ENCODE measurements around the gene LRP11. TPM values are rescaled to one million over a fixed set of nuclear protein-coding genes. Genes with fewer than 3 reads are reported as not detected.
A peak's percentile ranks its signal among the peaks of the same experiment; 100 is the strongest.

LRP11 gene
- total and polyA plus RNA-seq, 2 of the 13 experiments (the other 11 are each of a cell fraction or from before 2014, with no cell fraction given) = 32.4 to 48.9 TPM

- TF ChIP-seq RARG (CRISPR knock-in tag; IDR thresholded peaks at IDR 0.05; ENCODE audit: low read depth) = 0 out of 2 replicates have a peak, but pooled peaks have one; percentile 62
- TF ChIP-seq MED1 (CRISPR knock-in tag; IDR thresholded peaks at IDR 0.05) = peak; percentile 77
- peak; percentile 79 for TF ChIP-seq HNF1B (CRISPR knock-in tag; IDR thresholded peaks at IDR 0.05)
- no peak; the same call in 1 of the 2 replicates for TF ChIP-seq DRAP1 (CRISPR knock-in tag; IDR thresholded peaks at IDR 0.05)
- no peak for TF ChIP-seq ZNF577 (CRISPR knock-in tag; IDR thresholded peaks at IDR 0.05; ENCODE audit: borderline replicate concordance, low read depth)
- TF ChIP-seq PREB (CRISPR knock-in tag; IDR thresholded peaks at IDR 0.05) = no peak
- TF ChIP-seq ZNF264 (CRISPR knock-in tag; IDR thresholded peaks at IDR 0.05) = 0 out of 2 replicates have a peak, but pooled peaks have one; percentile 34
- peak; percentile 87; the same call in 1 of the 2 replicates for TF ChIP-seq HNRNPL (IDR thresholded peaks at IDR 0.05; ENCODE audit: low read depth, low read length)
- no peak for TF ChIP-seq ZNF124 (CRISPR knock-in tag; IDR thresholded peaks at IDR 0.05)
- TF ChIP-seq ZBTB49 (CRISPR knock-in tag; IDR thresholded peaks at IDR 0.05; ENCODE audit: borderline replicate concordance) = no peak
- TF ChIP-seq ZSCAN21 (CRISPR knock-in tag; IDR thresholded peaks at IDR 0.05; ENCODE audit: borderline replicate concordance) = peak; percentile 88
- TF ChIP-seq CCAR2 (optimal IDR thresholded peaks at IDR 0.05; ENCODE audit: low read depth, low read length) = no peak
- no peak for TF ChIP-seq NKX3-1 (CRISPR knock-in tag; IDR thresholded peaks at IDR 0.05)
- 0 out of 2 replicates have a peak, but pooled peaks have one; percentile 15 for TF ChIP-seq ZNF614 (CRISPR knock-in tag; IDR thresholded peaks at IDR 0.05; ENCODE audit: borderline replicate concordance)
- TF ChIP-seq ZNF496 (CRISPR knock-in tag; IDR thresholded peaks at IDR 0.05; ENCODE audit: insufficient replicate concordance) = no peak
- no peak for TF ChIP-seq HMGA1 (CRISPR knock-in tag; conservative IDR thresholded peaks at IDR 0.05)
- no peak for TF ChIP-seq SNAPC2 (CRISPR knock-in tag; IDR thresholded peaks at IDR 0.05)
- TF ChIP-seq ATF5 (CRISPR knock-in tag; IDR thresholded peaks at IDR 0.05; ENCODE audit: low read depth) = peak; percentile 80; the same call in 1 of the 2 replicates
- no peak for TF ChIP-seq KMT2B (CRISPR knock-in tag; IDR thresholded peaks at IDR 0.05)
- no peak for TF ChIP-seq ARNT (IDR thresholded peaks at IDR 0.05)
- no peak for TF ChIP-seq CREM (IDR thresholded peaks at IDR 0.05)
- TF ChIP-seq CREM (CRISPR knock-in tag; IDR thresholded peaks at IDR 0.05) = no peak
- peak; percentile 73; the same call in 1 of the 2 replicates for TF ChIP-seq ZBTB3 (CRISPR knock-in tag; IDR thresholded peaks at IDR 0.05; ENCODE audit: borderline replicate concordance, low read depth)
- no peak for TF ChIP-seq ZNF674 (CRISPR knock-in tag; IDR thresholded peaks at IDR 0.05; ENCODE audit: low read depth)
Observed at GRCh38 chr6:149863698-149864577, at the start of gene LRP11 (continued).
